Stomach (tissue), 4 donors: ENCODE data around the gene RAB40B.

ENCODE experiments used
- POLR2A ChIP-seq, 4 donors: fragments of 450-650 bp; IDR thresholded peaks; one replicate each; pipeline ENCODE4 v1.6.1; 2016; ENCODE audit warnings: antibody characterized with exemption in 4 of 4, control low read depth in 2 of 4, mild to moderate bottlenecking in 1 of 4, moderate library complexity in 1 of 4
- TF ChIP-seq, protein P1 (sequence below), 7 experiments: fragments of 450-650 bp in 4 of 7; fragments of 200-600 bp in 3 of 7; sonication (generic) in 3 of 7; IDR thresholded peaks; one replicate each; pipeline ENCODE4 v1.5.1; 2016 to 2019; ENCODE audit warnings: antibody characterized with exemption in 7 of 7, control low read depth in 2 of 7, mild to moderate bottlenecking in 1 of 7

DNA sequence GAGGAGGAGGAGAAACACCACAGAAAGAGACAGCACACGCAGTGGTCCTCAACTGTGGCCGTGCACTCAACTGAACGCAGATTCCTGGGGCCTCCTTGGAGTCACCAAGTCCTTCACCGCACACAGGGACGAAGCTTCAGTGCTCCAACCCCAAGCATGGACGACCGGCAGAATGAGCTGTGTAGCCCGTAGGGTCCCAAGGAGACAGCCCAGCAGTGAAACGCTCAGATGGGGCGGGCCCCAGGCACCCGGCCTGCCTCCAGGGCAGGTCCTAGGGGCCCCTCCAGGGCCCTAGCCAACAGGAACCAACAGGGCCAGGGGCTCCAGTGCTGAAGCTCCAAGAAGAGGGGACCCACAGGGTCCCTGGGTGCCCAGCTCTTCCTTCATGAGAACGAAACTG lies 13.2 kb downstream of the RAB40B start:
- TF ChIP-seq, protein P1, sequence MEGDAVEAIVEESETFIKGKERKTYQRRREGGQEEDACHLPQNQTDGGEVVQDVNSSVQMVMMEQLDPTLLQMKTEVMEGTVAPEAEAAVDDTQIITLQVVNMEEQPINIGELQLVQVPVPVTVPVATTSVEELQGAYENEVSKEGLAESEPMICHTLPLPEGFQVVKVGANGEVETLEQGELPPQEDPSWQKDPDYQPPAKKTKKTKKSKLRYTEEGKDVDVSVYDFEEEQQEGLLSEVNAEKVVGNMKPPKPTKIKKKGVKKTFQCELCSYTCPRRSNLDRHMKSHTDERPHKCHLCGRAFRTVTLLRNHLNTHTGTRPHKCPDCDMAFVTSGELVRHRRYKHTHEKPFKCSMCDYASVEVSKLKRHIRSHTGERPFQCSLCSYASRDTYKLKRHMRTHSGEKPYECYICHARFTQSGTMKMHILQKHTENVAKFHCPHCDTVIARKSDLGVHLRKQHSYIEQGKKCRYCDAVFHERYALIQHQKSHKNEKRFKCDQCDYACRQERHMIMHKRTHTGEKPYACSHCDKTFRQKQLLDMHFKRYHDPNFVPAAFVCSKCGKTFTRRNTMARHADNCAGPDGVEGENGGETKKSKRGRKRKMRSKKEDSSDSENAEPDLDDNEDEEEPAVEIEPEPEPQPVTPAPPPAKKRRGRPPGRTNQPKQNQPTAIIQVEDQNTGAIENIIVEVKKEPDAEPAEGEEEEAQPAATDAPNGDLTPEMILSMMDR (IDR thresholded peaks at IDR 0.05) = no peak
- no peak for TF ChIP-seq POLR2A (IDR thresholded peaks at IDR 0.05)
